GM12865 (cell line): ENCODE measurements around the gene ZP2.
"Not testable (repeated sequence)": the region's sequence is repeated elsewhere in the genome, so short reads cannot be mapped to it uniquely, and the experiment has no call there.

Experiments used
- DNase-seq: peaks from one replicate; pipeline ENCODE4 v3.0.0; 2010; ENCODE audit warnings: low read depth
- H3K4me3 ChIP-seq: 2 replicates; pipeline ENCODE4 v1.5.1; 2011; ENCODE audit warnings: mild to moderate bottlenecking, low read depth, low read length, control low read depth
- CTCF ChIP-seq: IDR thresholded peaks from 2 replicates; pipeline ENCODE4 v1.5.1; 2011; ENCODE audit warnings: low read length, control low read depth, low read depth, inconsistent platforms; ENCODE audit not compliant: insufficient read depth; ENCODE audit errors: missing control alignments

Gene ZP2

GRCh38 chr16:21199607-21200218, 11.7 kb downstream of the ZP2 start:
- TF ChIP-seq CTCF = no peak
- no peak for DNase-seq
- H3K4me3 ChIP-seq = no peak overlapping the region

- DNase-seq = no peak
- H3K4me3 ChIP-seq = no peak overlapping the region
- TF ChIP-seq CTCF = no peak
These were observed 13.8 kb downstream of the ZP2 start for GRCh38 chr16:21197621-21198020.

GRCh38 chr16:21197112-21197511, 14.3 kb downstream of the ZP2 start:
- no peak for TF ChIP-seq CTCF
- H3K4me3 ChIP-seq = no peak overlapping the region
- DNase-seq = no peak

GRCh38 chr16:21195330-21195729, 16.0 kb downstream of the ZP2 start:
- H3K4me3 ChIP-seq, DNase-seq: not testable (repeated sequence)

GRCh38 chr16:21194771-21195301, 16.5 kb downstream of the ZP2 start:
- TF ChIP-seq CTCF = no peak
- H3K4me3 ChIP-seq = no peak overlapping the region
- DNase-seq = peak; percentile 40

GRCh38 chr16:21192991-21193390, 18.4 kb downstream of the ZP2 start:
- no peak for DNase-seq
- H3K4me3 ChIP-seq = no peak overlapping the region
- TF ChIP-seq CTCF = no peak

- no peak for TF ChIP-seq CTCF
- H3K4me3 ChIP-seq = no peak overlapping the region
- no peak for DNase-seq
These were observed 20.8 kb downstream of the ZP2 start for GRCh38 chr16:21190599-21190998.

GRCh38 chr16:21190013-21190412, 21.4 kb downstream of the ZP2 start:
- no peak for TF ChIP-seq CTCF
- H3K4me3 ChIP-seq = no peak overlapping the region
- DNase-seq = no peak
